ENCODE measurements around the gene MAPK8. TPM values are rescaled to one million over a fixed set of nuclear protein-coding genes. Genes with fewer than 3 reads are reported as not detected.

Gene MAPK8
- total RNA-seq, 1 donor from 2014 or later, result 56.6 TPM

DNA sequence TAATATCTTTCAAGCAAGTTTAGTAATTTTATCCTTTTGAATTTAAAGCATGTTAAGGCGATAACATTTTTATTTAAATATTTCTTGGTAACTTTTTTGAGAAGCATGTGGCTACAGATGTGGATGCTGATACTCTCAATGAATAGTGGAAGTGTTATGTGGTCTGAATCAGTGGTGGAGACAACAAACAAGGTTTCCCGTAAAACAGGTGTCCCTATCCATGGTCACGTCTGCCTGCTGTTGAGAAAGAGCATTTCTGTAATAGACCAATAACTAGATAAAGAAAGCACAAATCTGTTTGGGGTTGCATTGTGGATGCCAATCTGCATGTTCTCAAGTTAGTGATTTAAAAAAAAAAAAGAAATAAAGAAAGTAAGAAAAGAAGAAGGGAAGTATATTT, 13.9 kb upstream of the MAPK8 start:
- no peaks in the 10 kb centered on the region for H3K36me3 Mint-ChIP-seq (ENCODE audit: low read depth)
- no peak overlapping the region for H3K27ac Mint-ChIP-seq (ENCODE audit: unreplicated experiment)
- no peak for DNase-seq (ENCODE audit: low read depth, low spot score)
- no peaks in the 10 kb centered on the region for H3K27me3 Mint-ChIP-seq (ENCODE audit: low read depth)
- H3K4me1 Mint-ChIP-seq, result peaks cover 24% of the 10 kb centered on the region
- TF ChIP-seq, protein P1, sequence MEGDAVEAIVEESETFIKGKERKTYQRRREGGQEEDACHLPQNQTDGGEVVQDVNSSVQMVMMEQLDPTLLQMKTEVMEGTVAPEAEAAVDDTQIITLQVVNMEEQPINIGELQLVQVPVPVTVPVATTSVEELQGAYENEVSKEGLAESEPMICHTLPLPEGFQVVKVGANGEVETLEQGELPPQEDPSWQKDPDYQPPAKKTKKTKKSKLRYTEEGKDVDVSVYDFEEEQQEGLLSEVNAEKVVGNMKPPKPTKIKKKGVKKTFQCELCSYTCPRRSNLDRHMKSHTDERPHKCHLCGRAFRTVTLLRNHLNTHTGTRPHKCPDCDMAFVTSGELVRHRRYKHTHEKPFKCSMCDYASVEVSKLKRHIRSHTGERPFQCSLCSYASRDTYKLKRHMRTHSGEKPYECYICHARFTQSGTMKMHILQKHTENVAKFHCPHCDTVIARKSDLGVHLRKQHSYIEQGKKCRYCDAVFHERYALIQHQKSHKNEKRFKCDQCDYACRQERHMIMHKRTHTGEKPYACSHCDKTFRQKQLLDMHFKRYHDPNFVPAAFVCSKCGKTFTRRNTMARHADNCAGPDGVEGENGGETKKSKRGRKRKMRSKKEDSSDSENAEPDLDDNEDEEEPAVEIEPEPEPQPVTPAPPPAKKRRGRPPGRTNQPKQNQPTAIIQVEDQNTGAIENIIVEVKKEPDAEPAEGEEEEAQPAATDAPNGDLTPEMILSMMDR (conservative IDR thresholded peaks at IDR 0.05), result no peak
- peaks cover 4% of the 10 kb centered on the region for H3K9me3 Mint-ChIP-seq
- H3K4me3 Mint-ChIP-seq, result no peak overlapping the region

DNA sequence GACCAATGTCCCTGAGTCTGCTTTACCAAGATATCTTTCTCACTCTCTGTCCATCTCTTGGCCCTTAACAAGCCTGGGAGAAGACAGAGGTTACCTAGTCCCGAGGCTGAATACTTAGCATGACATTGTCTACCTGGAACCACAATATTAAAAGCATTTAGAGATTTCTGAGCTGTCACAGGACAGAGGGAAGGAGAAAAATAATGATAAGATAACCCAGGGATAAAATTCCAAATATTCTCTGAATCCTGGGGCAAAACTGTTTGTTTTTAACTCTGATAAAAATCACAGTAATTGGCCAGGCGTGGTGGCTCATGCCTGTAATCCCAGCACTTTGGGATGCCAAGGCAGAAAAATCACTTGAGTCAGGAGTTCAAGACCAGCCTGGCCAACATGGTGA, 12.0 kb upstream of the MAPK8 start:
- TF ChIP-seq, protein P1 (conservative IDR thresholded peaks at IDR 0.05), result no peak
- no peaks in the 10 kb centered on the region for H3K27me3 Mint-ChIP-seq (ENCODE audit: low read depth)
- H3K36me3 Mint-ChIP-seq (ENCODE audit: low read depth), result no peaks in the 10 kb centered on the region
- peaks cover 16% of the 10 kb centered on the region for H3K4me1 Mint-ChIP-seq
- DNase-seq (ENCODE audit: low read depth, low spot score), result no peak
- H3K4me3 Mint-ChIP-seq, result no peak overlapping the region
- peaks cover 2% of the 10 kb centered on the region for H3K9me3 Mint-ChIP-seq
- no peak overlapping the region for H3K27ac Mint-ChIP-seq (ENCODE audit: unreplicated experiment)

DNA sequence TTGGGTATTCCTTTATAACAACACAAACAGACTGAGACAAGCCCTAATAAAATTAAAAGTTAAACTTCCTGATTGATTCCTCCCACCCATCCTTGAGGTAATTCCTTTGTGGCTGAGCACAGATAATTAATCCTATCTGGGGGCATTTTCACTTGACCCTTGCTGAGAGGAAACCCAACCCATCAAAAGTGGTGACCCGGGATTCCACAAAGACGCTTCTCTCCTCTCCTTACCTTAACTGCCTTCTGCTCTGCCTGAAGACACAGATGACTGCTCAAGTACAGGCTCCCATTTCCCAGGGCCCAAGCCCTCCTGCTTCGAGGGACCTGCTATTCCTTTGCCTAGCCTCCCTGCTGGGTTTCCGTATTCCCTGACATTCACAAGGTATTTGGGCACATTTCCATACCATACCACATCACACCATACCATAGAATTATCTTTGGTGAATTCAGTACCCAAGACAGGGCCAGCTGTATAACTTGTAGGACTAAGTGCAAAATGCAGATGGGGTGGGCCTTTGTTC, 9.8 kb upstream of the MAPK8 start:
- Mint-ChIP-seq H3K4me1 (no peaks in the 10 kb centered on the region), H3K36me3 (ENCODE audit: low read depth) (no peaks in the 10 kb centered on the region), H3K9me3 (no peaks in the 10 kb centered on the region), H3K27me3 (ENCODE audit: low read depth) (peaks cover 7% of the 10 kb centered on the region), H3K27ac (ENCODE audit: unreplicated experiment) (no peak overlapping the region), H3K4me3 (no peak overlapping the region)
- no peak for DNase-seq (ENCODE audit: low read depth, low spot score)
- TF ChIP-seq, protein P1 (conservative IDR thresholded peaks at IDR 0.05), result no peak

DNA sequence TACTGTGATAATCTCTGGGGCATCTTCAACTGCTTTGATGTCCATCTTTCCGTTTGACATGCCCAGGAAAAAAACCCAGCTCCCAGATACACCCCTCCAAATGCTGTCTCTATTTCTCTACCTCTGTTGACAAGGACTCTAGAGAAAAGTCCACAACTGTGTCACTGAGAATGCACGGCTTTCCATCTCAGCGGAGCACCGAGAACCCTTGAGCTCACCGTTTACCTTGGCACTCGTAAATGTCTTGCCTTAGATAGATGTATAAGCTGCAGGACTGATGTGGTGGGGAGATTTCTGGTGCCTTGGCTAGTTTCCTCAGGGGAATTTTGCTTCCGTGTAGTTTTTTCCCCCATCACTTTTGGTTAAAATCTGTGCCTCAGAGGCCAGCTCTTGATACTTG, 7.4 kb upstream of the MAPK8 start:
- Mint-ChIP-seq H3K36me3 (ENCODE audit: low read depth) (no peaks in the 10 kb centered on the region), H3K4me3 (no peak overlapping the region), H3K27ac (ENCODE audit: unreplicated experiment) (no peak overlapping the region), H3K4me1 (no peaks in the 10 kb centered on the region), H3K27me3 (ENCODE audit: low read depth) (peaks cover 13% of the 10 kb centered on the region), H3K9me3 (no peaks in the 10 kb centered on the region)
- TF ChIP-seq, protein P1 (conservative IDR thresholded peaks at IDR 0.05), result no peak
- DNase-seq (ENCODE audit: low read depth, low spot score), result no peak

DNA sequence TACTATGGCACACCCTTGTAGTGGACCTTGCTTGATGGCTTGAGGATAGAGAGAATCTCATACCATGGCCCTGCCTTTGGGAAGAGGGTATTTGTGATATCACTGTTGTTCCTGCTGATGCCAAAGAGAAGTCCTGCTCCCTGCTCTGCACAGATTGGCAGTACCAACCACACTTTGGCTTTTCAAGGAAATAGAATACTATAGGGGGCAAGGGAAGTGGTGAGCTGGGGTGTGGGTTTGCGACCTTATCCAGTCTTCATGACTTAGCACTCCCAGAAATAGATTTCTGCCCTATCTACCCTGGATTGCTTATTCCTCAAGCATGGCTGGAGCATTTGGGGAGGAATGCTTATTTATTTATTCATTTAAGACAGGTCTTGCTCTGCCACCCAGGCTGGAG, 6.8 kb upstream of the MAPK8 start:
- Mint-ChIP-seq H3K36me3 (ENCODE audit: low read depth) (no peaks in the 10 kb centered on the region), H3K27ac (ENCODE audit: unreplicated experiment) (no peak overlapping the region), H3K9me3 (no peaks in the 10 kb centered on the region), H3K4me1 (no peaks in the 10 kb centered on the region), H3K27me3 (ENCODE audit: low read depth) (peaks cover 18% of the 10 kb centered on the region), H3K4me3 (no peak overlapping the region)
- DNase-seq (ENCODE audit: low read depth, low spot score), result no peak
- TF ChIP-seq, protein P1 (conservative IDR thresholded peaks at IDR 0.05), result no peak

DNA sequence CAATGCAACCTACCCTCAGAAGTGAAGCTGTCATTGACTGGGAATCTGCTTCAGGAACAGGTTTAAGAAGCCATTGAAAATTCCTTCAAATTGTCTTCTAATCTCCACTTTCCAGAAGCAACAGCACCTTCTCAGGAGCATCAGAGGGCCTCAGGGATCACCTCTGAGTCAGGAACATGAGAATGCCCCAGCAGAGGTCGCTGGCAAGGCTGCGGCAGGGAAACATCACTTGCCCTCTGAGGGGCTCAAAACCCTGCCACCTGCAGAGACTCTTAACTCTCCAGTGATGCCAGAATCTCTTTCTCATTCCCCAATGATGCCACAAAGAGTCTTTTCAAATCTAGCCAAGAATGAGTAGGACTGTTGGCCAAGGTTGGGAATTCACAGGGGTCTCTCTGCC, 5.9 kb upstream of the MAPK8 start:
- TF ChIP-seq, protein P1 (conservative IDR thresholded peaks at IDR 0.05), result no peak
- no peaks in the 10 kb centered on the region for H3K36me3 Mint-ChIP-seq (ENCODE audit: low read depth)
- no peaks in the 10 kb centered on the region for H3K9me3 Mint-ChIP-seq
- DNase-seq (ENCODE audit: low read depth, low spot score), result no peak
- no peak overlapping the region for H3K4me3 Mint-ChIP-seq
- H3K27me3 Mint-ChIP-seq (ENCODE audit: low read depth), result peaks cover 25% of the 10 kb centered on the region
- H3K27ac Mint-ChIP-seq (ENCODE audit: unreplicated experiment), result no peak overlapping the region
- H3K4me1 Mint-ChIP-seq, result no peaks in the 10 kb centered on the region

Data from neural crest cell (in vitro differentiated cells).